ENCODE results near the gene SPEM3.
"Not testable (repeated sequence)": the region's sequence is repeated elsewhere in the genome, so short reads cannot be mapped to it uniquely, and the experiment has no call there.

The SPEM3 gene

DNA sequence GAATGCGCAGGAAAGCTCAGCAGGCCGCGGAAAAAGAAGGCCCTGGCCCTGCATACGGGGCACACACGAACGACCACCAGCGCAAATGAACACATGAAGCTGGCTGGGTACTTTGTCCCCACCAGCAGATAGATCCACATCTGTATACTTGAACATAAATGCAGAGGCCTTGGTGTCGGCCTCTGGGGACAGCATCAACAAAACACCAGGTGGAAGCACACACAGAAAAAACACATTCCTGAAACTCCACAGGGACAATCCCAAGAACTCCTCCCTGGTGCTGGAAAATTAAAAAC lies 51.4 kb downstream of the SPEM3 start:
- no peak for DNase-seq
- in situ Hi-C loops (cut with HindIII; ENCODE audit: low pct_ligation_motif_present, low pct_unique_long_range_greater_than_20kb, low sequenced_read_pairs) = no loop called here

DNA sequence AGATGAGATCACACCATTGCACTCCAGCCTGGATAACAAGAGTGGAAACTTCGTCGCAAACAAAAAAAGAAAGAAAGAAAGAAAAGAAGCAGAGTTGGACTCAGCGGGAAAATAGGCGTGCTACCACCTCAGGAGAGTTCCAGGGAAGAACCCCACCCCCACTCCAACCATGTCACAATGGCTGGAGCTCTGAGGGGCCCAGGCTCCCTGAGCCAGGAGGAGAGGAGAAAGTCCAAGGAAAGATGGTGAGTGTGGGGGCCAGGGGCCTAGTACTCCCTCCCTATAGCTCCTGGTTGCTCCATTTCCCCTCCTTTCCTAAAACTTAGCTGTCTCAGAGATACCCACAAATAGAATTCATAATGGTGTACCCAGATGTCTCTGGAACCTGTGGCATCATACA lies 52.6 kb downstream of the SPEM3 start, which contains the start of gene SLC35G6:
SLC35G6 (plus strand) TSS at position 172 of the 400 bp plus-strand sequence; CDS start at position 243, 71 bp downstream.
- DNase-seq; in situ Hi-C loops (cut with HindIII; ENCODE audit: low pct_ligation_motif_present, low pct_unique_long_range_greater_than_20kb, low sequenced_read_pairs): not testable (repeated sequence)

DNA sequence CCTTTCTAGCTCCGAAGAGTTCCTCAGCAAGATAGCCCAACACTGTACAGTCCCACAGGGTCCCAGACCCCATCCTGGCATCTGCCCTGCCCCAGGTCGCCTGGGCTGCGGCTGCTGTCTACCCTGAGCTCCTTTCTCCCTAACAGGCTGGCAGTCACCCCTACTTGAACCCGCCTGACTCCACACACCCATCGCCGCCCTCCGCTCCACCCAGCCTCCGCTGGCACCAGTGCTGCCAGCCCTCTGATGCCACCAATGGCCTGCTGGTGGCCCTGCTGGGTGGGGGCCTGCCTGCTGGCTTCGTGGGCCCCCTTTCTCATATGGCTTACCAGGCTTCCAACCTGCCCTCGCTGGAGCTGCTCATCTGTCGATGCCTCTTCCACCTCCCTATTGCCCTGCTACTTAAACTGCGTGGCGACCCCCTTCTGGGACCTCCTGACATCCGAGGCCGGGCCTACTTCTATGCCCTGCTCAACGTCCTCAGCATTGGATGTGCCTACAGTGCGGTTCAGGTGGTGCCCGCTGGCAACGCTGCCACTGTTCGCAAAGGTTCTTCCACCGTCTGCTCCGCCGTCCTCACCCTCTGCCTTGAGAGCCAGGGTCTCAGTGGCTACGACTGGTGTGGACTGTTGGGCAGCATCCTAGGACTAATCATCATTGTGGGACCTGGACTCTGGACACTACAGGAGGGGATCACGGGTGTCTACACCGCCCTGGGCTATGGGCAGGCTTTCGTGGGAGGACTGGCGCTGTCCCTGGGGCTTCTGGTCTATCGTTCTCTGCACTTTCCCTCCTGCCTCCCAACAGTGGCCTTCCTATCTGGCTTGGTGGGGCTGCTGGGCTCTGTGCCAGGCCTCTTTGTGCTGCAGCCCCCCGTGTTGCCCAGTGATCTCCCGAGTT lies 53.4 kb downstream of the SPEM3 start:
- in situ Hi-C loops (cut with HindIII; ENCODE audit: low pct_ligation_motif_present, low pct_unique_long_range_greater_than_20kb, low sequenced_read_pairs) = not testable (repeated sequence)

More for the DNA sequence above, 53.4 kb downstream of the SPEM3 start:
- DNase-seq = not testable (repeated sequence)

All from ACHN (cell line).